C1 segment of cervical spinal cord (tissue), 14 donors: ENCODE data around the gene RNF130.

ENCODE experiments used
- DNase-seq, 14 donors: peaks; one replicate each; lab custom pipeline; 2025; lab: John Stamatoyannopoulos, UW

Gene RNF130

DNA sequence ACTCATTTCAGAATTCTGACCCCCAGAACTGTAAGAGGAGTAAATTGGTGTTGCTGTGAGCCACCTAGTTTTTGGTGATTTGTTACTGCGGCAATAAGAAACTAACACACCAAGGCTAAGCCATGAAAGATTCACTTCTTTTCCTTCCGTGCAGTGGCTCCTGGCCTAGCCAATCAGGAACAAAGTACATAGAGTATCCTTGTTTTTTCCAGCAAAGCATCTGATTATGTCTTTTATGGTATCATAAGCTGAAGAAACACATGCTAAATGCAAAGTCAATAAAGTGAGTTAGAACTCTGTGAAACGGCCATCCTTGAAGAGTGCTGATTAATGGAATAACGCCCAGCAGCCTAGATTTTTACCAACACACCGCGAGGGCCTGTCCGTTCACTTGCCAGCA lies 11.4 kb downstream of the RNF130 start:
- DNase-seq = no peak

DNA sequence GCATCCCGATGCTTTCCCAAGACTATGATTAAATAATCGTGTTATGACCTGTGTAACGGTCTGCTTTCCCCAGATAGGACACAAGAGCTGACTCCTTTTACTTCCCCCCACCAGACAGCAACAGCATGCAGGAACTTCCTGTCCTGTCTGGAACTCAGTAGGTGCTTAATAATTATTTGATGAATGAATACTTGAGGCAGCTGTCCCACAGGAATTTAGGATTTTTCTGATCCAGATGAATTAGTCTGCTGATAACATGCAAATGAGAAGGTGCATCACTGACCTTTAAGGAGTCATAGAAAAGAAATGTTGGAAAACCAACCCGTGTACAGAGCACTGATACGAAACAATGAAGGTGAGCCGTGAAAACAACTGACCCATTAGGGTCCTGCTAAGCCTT lies 12.2 kb downstream of the RNF130 start:
- no peak for DNase-seq

GRCh38 chr5:180056153-180056552 lies 15.4 kb downstream of the RNF130 start:
- DNase-seq = no peak

DNA sequence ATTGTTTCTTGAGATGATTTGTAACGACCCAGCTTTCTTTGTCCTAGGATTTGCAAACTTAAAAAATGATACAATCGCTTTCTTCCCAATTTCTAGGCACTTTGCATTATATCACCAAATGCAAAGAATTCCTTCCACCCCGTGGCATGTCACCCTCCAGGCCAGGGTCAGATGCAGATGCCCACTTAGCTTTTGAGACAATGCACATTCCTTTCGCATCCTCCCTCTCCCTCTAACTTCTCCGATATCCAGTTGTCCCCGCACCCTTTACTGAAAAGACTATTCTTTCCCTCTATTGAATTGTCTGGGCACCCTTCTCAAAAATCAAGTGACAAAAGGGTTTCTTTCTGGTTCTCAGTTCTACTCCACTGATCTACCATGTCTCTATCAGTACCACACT lies 17.3 kb downstream of the RNF130 start:
- no peak for DNase-seq

- DNase-seq = no peak
Observed at GRCh38 chr5:180053061-180053602, 18.4 kb downstream of the RNF130 start.

GRCh38 chr5:180052211-180052818 lies 19.2 kb downstream of the RNF130 start:
- DNase-seq = peak in 1 of 14 donors; percentile 67

- DNase-seq = peak in 1 of 14 donors; percentile 61
Observed at GRCh38 chr5:180050121-180050940, 21.2 kb downstream of the RNF130 start.

GRCh38 chr5:180049185-180049548 lies 22.4 kb downstream of the RNF130 start:
- DNase-seq = no peak

GRCh38 chr5:180047667-180048066 lies 23.9 kb downstream of the RNF130 start:
- DNase-seq = peak in 4 of 14 donors; percentile 10 to 71 (median 20)

GRCh38 chr5:180046656-180047055 lies 24.9 kb downstream of the RNF130 start:
- no peak for DNase-seq

DNA sequence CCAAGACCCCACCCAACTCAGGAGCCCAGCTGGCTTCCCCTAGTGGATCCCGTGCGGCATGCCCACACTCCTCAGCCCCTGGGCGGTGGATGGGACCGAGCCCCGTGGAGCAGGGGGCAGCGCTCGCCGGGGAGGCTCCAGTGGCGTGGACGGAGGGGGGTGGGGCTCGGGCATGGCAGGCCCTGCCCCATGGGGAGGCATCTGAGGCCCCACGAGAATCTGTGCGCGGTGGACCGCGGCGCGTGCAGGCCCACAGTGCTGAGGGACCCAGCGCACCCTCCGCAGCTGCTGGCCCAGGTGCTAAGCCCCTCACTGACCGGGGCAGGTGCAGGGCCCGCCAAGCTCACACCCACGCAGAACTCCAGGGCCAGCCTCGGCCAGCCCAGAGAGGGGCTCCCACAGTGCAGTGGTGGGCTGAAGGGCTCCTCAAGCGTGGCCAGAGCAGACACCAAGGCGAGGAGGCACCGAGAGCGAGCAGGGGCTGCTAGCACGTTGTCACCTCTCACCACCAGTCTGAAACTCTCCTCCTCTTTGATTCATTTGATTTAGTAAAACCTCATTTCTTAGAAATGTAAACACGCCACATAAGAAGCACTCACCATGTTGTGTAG lies 25.6 kb downstream of the RNF130 start:
- DNase-seq = no peak

DNA sequence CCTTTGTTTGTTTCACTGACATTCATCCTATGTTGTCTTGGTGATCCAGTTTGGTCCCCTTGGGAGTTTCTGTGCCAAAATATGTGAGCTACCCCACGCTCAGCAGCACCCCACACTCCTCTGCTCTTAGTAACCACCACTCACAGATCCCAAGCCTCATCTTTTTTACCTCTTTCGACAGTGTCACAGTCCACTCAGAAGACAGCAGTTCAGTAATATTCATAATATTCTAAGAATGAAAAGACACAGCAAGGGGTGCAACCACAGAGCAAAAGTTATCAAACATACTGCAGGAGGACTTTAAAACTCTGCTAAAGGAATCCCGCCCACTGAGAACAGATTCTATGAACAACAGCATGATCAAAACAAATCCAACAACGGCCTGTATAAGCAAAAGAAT lies 28.2 kb downstream of the RNF130 start:
- no peak for DNase-seq

GRCh38 chr5:180041301-180042274 lies 30.0 kb downstream of the RNF130 start:
- DNase-seq = no peak

DNA sequence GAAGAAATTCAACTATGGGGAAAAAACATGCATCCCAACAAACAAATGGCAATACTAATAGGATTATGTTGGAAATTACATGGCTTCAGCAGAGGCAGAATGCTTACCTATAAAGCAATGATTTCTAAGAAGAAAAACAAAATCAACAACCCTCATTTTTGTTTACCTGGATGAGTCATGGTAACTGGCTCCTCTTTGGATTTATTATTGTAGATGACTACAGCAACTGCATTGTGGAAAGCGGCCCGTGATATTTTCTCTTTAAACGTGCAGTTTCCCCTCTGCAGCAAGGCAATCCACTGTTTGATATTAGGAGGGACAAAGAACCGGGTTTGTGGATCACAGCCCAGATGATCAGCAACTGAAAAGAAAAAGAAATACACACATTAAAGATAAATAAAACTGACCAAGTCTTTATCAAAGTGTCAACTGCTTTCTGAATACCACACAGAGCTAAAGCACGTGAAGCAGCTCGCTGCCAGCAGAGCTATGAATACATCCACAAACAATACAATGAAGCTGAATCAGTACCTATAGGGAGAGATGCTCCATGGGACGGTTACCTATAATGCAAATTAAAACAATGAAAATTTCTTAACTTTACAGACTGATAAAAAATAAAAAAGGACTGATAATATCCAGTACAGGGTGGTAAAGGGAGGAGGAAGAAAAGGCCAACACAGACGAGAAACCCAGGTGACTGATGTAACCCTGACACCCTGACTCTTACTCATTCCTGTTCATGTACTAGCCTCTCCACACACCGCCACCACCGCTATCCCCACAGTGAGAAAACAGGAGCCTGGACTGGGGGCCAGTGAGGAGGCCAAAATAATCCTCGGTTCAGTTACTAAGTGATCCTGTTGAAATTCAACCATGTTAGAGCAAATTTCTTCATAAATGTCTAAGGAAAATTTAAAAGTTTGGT lies 31.0 kb downstream of the RNF130 start:
- peak in 1 of 14 donors; percentile 19 for DNase-seq

- no peak for DNase-seq
Observed at GRCh38 chr5:180035206-180035931, 36.2 kb downstream of the RNF130 start.

DNA sequence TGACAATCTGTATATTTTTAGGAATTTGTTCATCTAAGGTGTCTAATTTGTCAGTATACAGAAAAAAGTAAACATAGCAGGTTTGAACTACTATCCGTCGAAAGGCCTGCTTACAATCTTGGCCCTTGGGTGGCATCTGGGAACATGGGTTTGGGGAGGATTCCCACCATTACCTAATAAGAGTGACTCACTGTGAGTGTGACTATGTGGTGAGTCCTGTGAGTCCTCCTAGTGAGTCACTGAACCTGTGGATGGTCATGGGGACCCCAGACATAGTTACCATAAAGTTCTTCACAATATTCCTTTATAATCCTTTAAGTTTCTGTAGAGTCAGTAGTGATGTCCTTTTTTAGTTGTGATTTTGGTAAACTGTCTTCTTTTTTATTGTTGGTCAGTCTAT lies 37.0 kb downstream of the RNF130 start:
- DNase-seq = no peak

DNA sequence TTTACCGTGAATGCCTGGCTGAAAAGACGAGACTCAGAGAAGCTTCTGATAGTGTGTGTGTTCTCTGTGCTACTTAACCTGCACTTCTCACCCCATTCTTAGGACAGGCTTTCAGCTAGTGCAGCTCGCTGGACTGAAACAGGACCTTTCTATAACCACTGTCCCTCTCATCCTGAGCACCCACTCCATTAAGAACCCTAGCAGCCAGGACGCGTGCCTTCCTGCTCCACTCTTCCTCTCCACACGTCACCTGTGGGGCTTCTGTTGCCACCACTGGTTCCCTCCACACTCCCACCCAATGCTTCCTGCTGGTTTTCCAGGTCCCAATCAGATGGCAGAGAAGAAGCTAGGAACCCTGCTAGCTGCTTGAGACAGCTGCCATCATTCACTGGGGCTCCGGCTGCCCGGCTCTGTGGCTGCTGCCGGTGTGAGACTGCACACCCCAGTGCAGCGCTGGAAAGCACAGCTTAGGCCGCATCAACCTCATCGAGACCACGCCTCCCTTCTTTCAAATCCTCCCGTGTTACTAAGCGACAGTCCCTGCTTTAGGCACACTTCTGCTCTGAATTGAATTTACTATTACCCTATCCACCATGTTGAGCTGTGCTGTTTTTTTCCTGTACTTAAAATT lies 44.0 kb downstream of the RNF130 start:
- peak in 3 of 14 donors; percentile 4 to 35 (median 23) for DNase-seq

- no peak for DNase-seq
Observed at GRCh38 chr5:180026734-180027458, 44.7 kb downstream of the RNF130 start.
